Neural cell (in vitro differentiated cells): ENCODE results near the gene LRP8.

Source experiments
- CTCF ChIP-seq: fragments of 450-650 bp; IDR thresholded peaks from 2 replicates; pipeline ENCODE4 v1.5.1; 2014; ENCODE audit warnings: antibody characterized with exemption, mild to moderate bottlenecking, moderate library complexity; ENCODE audit not compliant: poor library complexity, severe bottlenecking
- EP300 ChIP-seq: fragments of 450-650 bp; conservative IDR thresholded peaks from 2 replicates; pipeline ENCODE4 v1.6.1; 2014; ENCODE audit warnings: antibody characterized with exemption, mild to moderate bottlenecking, moderate library complexity; ENCODE audit not compliant: poor library complexity, severe bottlenecking
- EZH2 ChIP-seq: fragments of 200-600, 300-800 bp; shearing (Covaris generic), sonication (generic); IDR thresholded peaks from 2 replicates; pipeline ENCODE4 v1.6.1; 2014; ENCODE audit warnings: antibody characterized with exemption, low read length, borderline replicate concordance, mild to moderate bottlenecking; ENCODE audit not compliant: insufficient read depth, poor library complexity, severe bottlenecking
- MXI1 ChIP-seq: fragments of 450-650 bp; conservative IDR thresholded peaks from 2 replicates; pipeline ENCODE4 v1.6.1; 2014; ENCODE audit warnings: antibody characterized with exemption, mild to moderate bottlenecking; ENCODE audit not compliant: poor library complexity, severe bottlenecking
- RAD21 ChIP-seq: fragments of 450-650 bp; conservative IDR thresholded peaks from 2 replicates; pipeline ENCODE4 v1.6.1; 2014; ENCODE audit warnings: antibody characterized with exemption, mild to moderate bottlenecking, moderate library complexity
- SMC3 ChIP-seq: fragments of 450-650 bp; conservative IDR thresholded peaks from 2 replicates; pipeline ENCODE4 v1.6.1; 2014; ENCODE audit warnings: antibody characterized with exemption, mild to moderate bottlenecking, moderate library complexity; ENCODE audit not compliant: poor library complexity
- TAF1 ChIP-seq: IDR thresholded peaks from 2 replicates; pipeline ENCODE4 v1.6.1; 2012; ENCODE audit warnings: low read depth
- TF ChIP-seq, protein P1 (sequence below): IDR thresholded peaks from 2 replicates; pipeline ENCODE4 v1.6.1; 2012; ENCODE audit warnings: borderline replicate concordance

- no peak for TF ChIP-seq CTCF
- no peak for TF ChIP-seq EZH2
- TF ChIP-seq, protein P1, sequence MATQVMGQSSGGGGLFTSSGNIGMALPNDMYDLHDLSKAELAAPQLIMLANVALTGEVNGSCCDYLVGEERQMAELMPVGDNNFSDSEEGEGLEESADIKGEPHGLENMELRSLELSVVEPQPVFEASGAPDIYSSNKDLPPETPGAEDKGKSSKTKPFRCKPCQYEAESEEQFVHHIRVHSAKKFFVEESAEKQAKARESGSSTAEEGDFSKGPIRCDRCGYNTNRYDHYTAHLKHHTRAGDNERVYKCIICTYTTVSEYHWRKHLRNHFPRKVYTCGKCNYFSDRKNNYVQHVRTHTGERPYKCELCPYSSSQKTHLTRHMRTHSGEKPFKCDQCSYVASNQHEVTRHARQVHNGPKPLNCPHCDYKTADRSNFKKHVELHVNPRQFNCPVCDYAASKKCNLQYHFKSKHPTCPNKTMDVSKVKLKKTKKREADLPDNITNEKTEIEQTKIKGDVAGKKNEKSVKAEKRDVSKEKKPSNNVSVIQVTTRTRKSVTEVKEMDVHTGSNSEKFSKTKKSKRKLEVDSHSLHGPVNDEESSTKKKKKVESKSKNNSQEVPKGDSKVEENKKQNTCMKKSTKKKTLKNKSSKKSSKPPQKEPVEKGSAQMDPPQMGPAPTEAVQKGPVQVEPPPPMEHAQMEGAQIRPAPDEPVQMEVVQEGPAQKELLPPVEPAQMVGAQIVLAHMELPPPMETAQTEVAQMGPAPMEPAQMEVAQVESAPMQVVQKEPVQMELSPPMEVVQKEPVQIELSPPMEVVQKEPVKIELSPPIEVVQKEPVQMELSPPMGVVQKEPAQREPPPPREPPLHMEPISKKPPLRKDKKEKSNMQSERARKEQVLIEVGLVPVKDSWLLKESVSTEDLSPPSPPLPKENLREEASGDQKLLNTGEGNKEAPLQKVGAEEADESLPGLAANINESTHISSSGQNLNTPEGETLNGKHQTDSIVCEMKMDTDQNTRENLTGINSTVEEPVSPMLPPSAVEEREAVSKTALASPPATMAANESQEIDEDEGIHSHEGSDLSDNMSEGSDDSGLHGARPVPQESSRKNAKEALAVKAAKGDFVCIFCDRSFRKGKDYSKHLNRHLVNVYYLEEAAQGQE: no peak
- no peak for TF ChIP-seq MXI1
- no peak for TF ChIP-seq RAD21
- no peak for TF ChIP-seq EP300
- TF ChIP-seq TAF1: no peak
- no peak for TF ChIP-seq SMC3
Observed at GRCh38 chr1:53306168-53306567, 21.7 kb downstream of the LRP8 start.
